H9 (cell line): Measurements from ENCODE around the gene HPS3. TPM values are rescaled to one million over a fixed set of nuclear protein-coding genes. Genes with fewer than 3 reads are reported as not detected.

Source experiments
- DNase-seq: peaks from one replicate; pipeline ENCODE4 v3.0.0-alpha.2; 2017
- H2AFZ ChIP-seq: one replicate; pipeline ENCODE4 v1.6.1; 2013; ENCODE audit warnings: mild to moderate bottlenecking, low read length, control low read depth, moderate library complexity
- H2AK5ac ChIP-seq: 2 replicates; pipeline ENCODE4 v1.6.1; 2013; ENCODE audit warnings: low read length, control low read depth, mixed read lengths; ENCODE audit not compliant: insufficient read length
- H2BK120ac ChIP-seq: one replicate; pipeline ENCODE4 v1.6.1; 2013; ENCODE audit warnings: low read depth, mild to moderate bottlenecking, low read length, control low read depth, inconsistent platforms; ENCODE audit not compliant: poor library complexity, severe bottlenecking
- H2BK12ac ChIP-seq: 2 replicates; pipeline ENCODE4 v1.6.1; 2013; ENCODE audit warnings: low read length, control low read depth, mixed read lengths, low read depth; ENCODE audit not compliant: insufficient read length
- H2BK15ac ChIP-seq: 2 replicates; pipeline ENCODE4 v1.6.1; 2013; ENCODE audit warnings: low read depth, low read length, control low read depth
- H2BK20ac ChIP-seq: one replicate; pipeline ENCODE4 v1.6.1; 2013; ENCODE audit warnings: low read depth, mild to moderate bottlenecking, low read length, control low read depth, inconsistent platforms; ENCODE audit not compliant: poor library complexity, severe bottlenecking
- H2BK5ac ChIP-seq: 2 replicates; pipeline ENCODE4 v1.6.1; 2013; ENCODE audit warnings: low read length, control low read depth, mixed read lengths; ENCODE audit not compliant: insufficient read length
- H3K14ac ChIP-seq: 2 replicates; pipeline ENCODE4 v1.6.1; 2013; ENCODE audit warnings: low read length, control low read depth; ENCODE audit not compliant: insufficient read depth
- H3K18ac ChIP-seq: 2 replicates; pipeline ENCODE4 v1.6.1; 2013; ENCODE audit warnings: low read depth, mild to moderate bottlenecking, mixed read lengths, low read length, control low read depth; ENCODE audit not compliant: insufficient read length
- H3K23ac ChIP-seq: 2 replicates; pipeline ENCODE4 v1.6.1; 2013; ENCODE audit warnings: low read length, control low read depth, mixed read lengths, low read depth; ENCODE audit not compliant: insufficient read length
- H3K23me2 ChIP-seq: 2 replicates; pipeline ENCODE4 v1.6.1; 2013; ENCODE audit warnings: low read depth, mild to moderate bottlenecking, mixed read lengths, low read length, control low read depth; ENCODE audit not compliant: insufficient read length, poor library complexity, severe bottlenecking
- H3K27ac ChIP-seq: 2 replicates; pipeline ENCODE4 v1.5.1; 2013; ENCODE audit warnings: low read length, control low read depth, mixed read lengths, low read depth; ENCODE audit not compliant: insufficient read length
- H3K27me3 ChIP-seq: 2 replicates; pipeline ENCODE4 v1.6.1; 2013; ENCODE audit warnings: low read length, control low read depth, inconsistent platforms; ENCODE audit not compliant: insufficient read depth
- H3K4ac ChIP-seq: 2 replicates; pipeline ENCODE4 v1.6.1; 2013; ENCODE audit warnings: low read depth, mild to moderate bottlenecking, control low read depth, inconsistent platforms, low read length, moderate library complexity
- H3K4me1 ChIP-seq: 2 replicates; pipeline ENCODE4 v1.6.1; 2013; ENCODE audit warnings: low read length, control low read depth, inconsistent platforms; ENCODE audit not compliant: insufficient read depth
- H3K4me2 ChIP-seq: 2 replicates; pipeline ENCODE4 v1.6.1; 2013; ENCODE audit warnings: low read length, control low read depth, mixed read lengths; ENCODE audit not compliant: insufficient read length, insufficient read depth
- H3K56ac ChIP-seq: 2 replicates; pipeline ENCODE4 v1.6.1; 2013; ENCODE audit warnings: low read depth, mild to moderate bottlenecking, mixed read lengths, low read length, control low read depth; ENCODE audit not compliant: insufficient read length
- H3K79me1 ChIP-seq: 2 replicates; pipeline ENCODE4 v1.6.1; 2013; ENCODE audit warnings: low read depth, mild to moderate bottlenecking, moderate library complexity, low read length, control low read depth, inconsistent platforms; ENCODE audit not compliant: insufficient read depth, poor library complexity, severe bottlenecking
- H3K79me2 ChIP-seq: 2 replicates; pipeline ENCODE4 v1.6.1; 2013; ENCODE audit warnings: low read length, control low read depth, inconsistent platforms; ENCODE audit not compliant: insufficient read depth
- H3K9ac ChIP-seq: 2 replicates; pipeline ENCODE4 v1.6.1; 2013; ENCODE audit warnings: low read length, control low read depth, mixed read lengths; ENCODE audit not compliant: insufficient read length; ENCODE audit errors: extremely low read depth
- H3K9me3 ChIP-seq: one replicate; pipeline ENCODE4 v1.6.1; 2013; ENCODE audit warnings: low read depth, low read length, inconsistent platforms; ENCODE audit not compliant: control insufficient read depth
- H3T11ph ChIP-seq: one replicate; pipeline ENCODE4 v1.6.1; 2013; ENCODE audit warnings: mild to moderate bottlenecking, low read length, control low read depth, inconsistent platforms
- H4K20me1 ChIP-seq: one replicate; pipeline ENCODE4 v1.6.1; 2013; ENCODE audit not compliant: control insufficient read depth, insufficient read length, insufficient read depth
- H4K5ac ChIP-seq: 2 replicates; pipeline ENCODE4 v1.6.1; 2013; ENCODE audit warnings: low read depth, mild to moderate bottlenecking, mixed read lengths, low read length, control low read depth; ENCODE audit not compliant: insufficient read length
- H4K8ac ChIP-seq: replicated peaks from 2 replicates; pipeline ENCODE4 v1.6.1; 2013; ENCODE audit warnings: low read length, control low read depth, mixed read lengths, low read depth; ENCODE audit not compliant: insufficient read length
- H4K91ac ChIP-seq: 2 replicates; pipeline ENCODE4 v1.6.1; 2013; ENCODE audit warnings: low read depth, mild to moderate bottlenecking, moderate library complexity, mixed read lengths, low read length, control low read depth; ENCODE audit not compliant: insufficient read length
- H3K27ac Mint-ChIP-seq, 3 experiments: 2 replicates in 2 of 3; 3 replicates in 1 of 3; pipeline ENCODE4 v1.8.0; 2020 to 2021; ENCODE audit warnings: mixed read lengths in 3 of 3, mild to moderate bottlenecking in 1 of 3, moderate library complexity in 1 of 3
- H3K27me3 Mint-ChIP-seq: 2 replicates; pipeline ENCODE4 v1.8.0; 2021; ENCODE audit warnings: low read depth, mild to moderate bottlenecking, moderate library complexity, mixed read lengths
- H3K36me3 Mint-ChIP-seq, 3 experiments: 2 replicates in 2 of 3; 3 replicates in 1 of 3; pipeline ENCODE4 v1.8.0; 2020 to 2021; ENCODE audit warnings: low read depth in 3 of 3, mixed read lengths in 3 of 3; ENCODE audit not compliant: insufficient read depth in 1 of 3
- H3K4me1 Mint-ChIP-seq, 2 experiments: 2 replicates each; pipeline ENCODE4 v1.8.0; 2020; ENCODE audit warnings: mixed read lengths in 2 of 2
- H3K4me3 Mint-ChIP-seq, 2 experiments: 2 replicates in 1 of 2; 3 replicates in 1 of 2; pipeline ENCODE4 v1.8.0; 2020 to 2021; ENCODE audit warnings: mild to moderate bottlenecking in 2 of 2, mixed read lengths in 2 of 2, moderate library complexity in 1 of 2
- H3K9me3 Mint-ChIP-seq, 2 experiments: 2 replicates in 1 of 2; 3 replicates in 1 of 2; pipeline ENCODE4 v1.8.0; 2020; ENCODE audit warnings: mild to moderate bottlenecking in 2 of 2, mixed read lengths in 2 of 2, moderate library complexity in 1 of 2
- CTCF ChIP-seq: fragments of 200-600 bp; sonication (generic); conservative IDR thresholded peaks from 3 replicates; pipeline ENCODE4 v1.8.0; 2021; ENCODE audit warnings: antibody characterized with exemption, mild to moderate bottlenecking
- whole genome bisulfite sequencing: extraction: QIAGEN DNeasy Blood & Tissue Kit; methylation state at CpG from one replicate; pipeline ENCODE4 v1.1.7; 2013; ENCODE audit warnings: missing lambda C conversion rate, low lambda C conversion rate, mixed read lengths; ENCODE audit not compliant: insufficient read length; ENCODE audit errors: extremely low coverage; 5-methylcytosine and 5-hydroxymethylcytosine counted together
- total RNA-seq: library from RNA; stranded (reverse); gene quantifications from 2 replicates; pipeline ENCODE4 v1.2.1, GENCODE V29; 2021

Gene HPS3
- total RNA-seq, 1 experiment from 2014 or later, result 46.5 TPM

GRCh38 chr3:149188494-149188893 is 59.1 kb downstream of the HPS3 start:
- H3K27me3 ChIP-seq, result no peaks in the 10 kb centered on the region
- H2BK15ac ChIP-seq, result no peak overlapping the region
- H3K18ac ChIP-seq, result no peak overlapping the region
- peaks cover 8% of the 10 kb centered on the region for H3K9me3 ChIP-seq
- no peak overlapping the region for H2BK5ac ChIP-seq
- no peak overlapping the region for H2AK5ac ChIP-seq
- H3K14ac ChIP-seq, result no peak overlapping the region
- no peaks in the 10 kb centered on the region for H3K79me2 ChIP-seq
- no peak overlapping the region for H3K56ac ChIP-seq
- peaks cover 9% of the 10 kb centered on the region in 2 experiments; a peak in 4 of 5 replicates for H3K9me3 Mint-ChIP-seq
- no peak overlapping the region for H3K4me3 Mint-ChIP-seq
- H3K36me3 Mint-ChIP-seq, result peaks cover 2 to 22% (median 14%) of the 10 kb centered on the region in 3 experiments; a peak in 6 of 7 replicates
- H4K8ac ChIP-seq, result no peak overlapping the region
- no peak overlapping the region for H3K4ac ChIP-seq
- DNase-seq, result no peak
- TF ChIP-seq CTCF, result no peak
- H3K4me1 ChIP-seq, result peaks cover 2% of the 10 kb centered on the region; the same call in 1 of the 2 replicates
- no peak overlapping the region for H3K23ac ChIP-seq
- whole genome bisulfite sequencing, result no CpG with 5 or more reads among the region's 2 CpGs
- no peak overlapping the region for H3T11ph ChIP-seq
- H3K4me1 Mint-ChIP-seq, result peaks cover 36 to 62% of the 10 kb centered on the region in 2 experiments
- H3K27me3 Mint-ChIP-seq, result no peaks in the 10 kb centered on the region
- peak overlapping the region in 2 of 3 experiments; percentile 59 to 74; a peak in 5 of 7 replicates for H3K27ac Mint-ChIP-seq
- no peak overlapping the region for H2BK120ac ChIP-seq
- H2BK20ac ChIP-seq, result no peak overlapping the region
- H4K20me1 ChIP-seq, result no peaks in the 10 kb centered on the region
- no peak overlapping the region for H3K9ac ChIP-seq
- no peak overlapping the region for H2BK12ac ChIP-seq
- no peaks in the 10 kb centered on the region for H3K79me1 ChIP-seq
- H2AFZ ChIP-seq, result no peak overlapping the region
- H3K4me2 ChIP-seq, result no peak overlapping the region
- H4K5ac ChIP-seq, result no peak overlapping the region
- no peaks in the 10 kb centered on the region for H3K23me2 ChIP-seq
- H4K91ac ChIP-seq, result no peak overlapping the region
- no peak overlapping the region for H3K27ac ChIP-seq
